Measurements from ENCODE around the gene BBS1.

DNA sequence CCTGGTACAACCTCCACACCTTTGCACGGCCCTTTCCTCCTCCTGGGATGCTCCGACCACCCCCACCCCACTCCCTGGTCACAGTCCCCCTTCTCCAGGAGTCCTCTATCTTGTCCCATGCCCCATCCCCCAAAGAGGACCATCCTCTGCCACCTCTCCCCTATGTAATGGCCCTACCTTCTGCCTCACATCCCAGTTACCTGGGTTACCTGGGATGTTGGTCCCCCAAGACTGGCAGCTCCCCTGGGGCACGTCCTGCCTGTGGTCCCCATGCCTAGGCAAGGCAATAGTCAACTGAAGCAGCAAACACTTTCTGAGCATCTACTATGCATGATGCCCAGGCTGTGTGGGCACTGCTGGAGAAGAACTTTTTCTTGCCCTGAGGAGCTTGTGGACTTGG is 45.0 kb downstream of the BBS1 start:
- no peak for TF ChIP-seq CTCF (IDR thresholded peaks at IDR 0.05)
- no peak for TF ChIP-seq POLR2A (IDR thresholded peaks at IDR 0.05)
